Peyer's patch (tissue), 4 donors: ENCODE measurements around the gene HELZ.

Source experiments
- CTCF ChIP-seq, 6 experiments: fragments of 450-650 bp in 4 of 6; fragments of 200-600 bp in 2 of 6; sonication (generic) in 1 of 6; IDR thresholded peaks; one replicate each; pipeline ENCODE4 v1.5.1; 2017 to 2019; ENCODE audit warnings: antibody characterized with exemption in 6 of 6, mild to moderate bottlenecking in 3 of 6, moderate library complexity in 1 of 6
- POLR2A ChIP-seq, 2 donors: fragments of 450-650 bp; IDR thresholded peaks; one replicate each; pipeline ENCODE4 v1.5.1; 2017; ENCODE audit warnings: antibody characterized with exemption in 2 of 2, mild to moderate bottlenecking in 2 of 2, moderate library complexity in 2 of 2

DNA sequence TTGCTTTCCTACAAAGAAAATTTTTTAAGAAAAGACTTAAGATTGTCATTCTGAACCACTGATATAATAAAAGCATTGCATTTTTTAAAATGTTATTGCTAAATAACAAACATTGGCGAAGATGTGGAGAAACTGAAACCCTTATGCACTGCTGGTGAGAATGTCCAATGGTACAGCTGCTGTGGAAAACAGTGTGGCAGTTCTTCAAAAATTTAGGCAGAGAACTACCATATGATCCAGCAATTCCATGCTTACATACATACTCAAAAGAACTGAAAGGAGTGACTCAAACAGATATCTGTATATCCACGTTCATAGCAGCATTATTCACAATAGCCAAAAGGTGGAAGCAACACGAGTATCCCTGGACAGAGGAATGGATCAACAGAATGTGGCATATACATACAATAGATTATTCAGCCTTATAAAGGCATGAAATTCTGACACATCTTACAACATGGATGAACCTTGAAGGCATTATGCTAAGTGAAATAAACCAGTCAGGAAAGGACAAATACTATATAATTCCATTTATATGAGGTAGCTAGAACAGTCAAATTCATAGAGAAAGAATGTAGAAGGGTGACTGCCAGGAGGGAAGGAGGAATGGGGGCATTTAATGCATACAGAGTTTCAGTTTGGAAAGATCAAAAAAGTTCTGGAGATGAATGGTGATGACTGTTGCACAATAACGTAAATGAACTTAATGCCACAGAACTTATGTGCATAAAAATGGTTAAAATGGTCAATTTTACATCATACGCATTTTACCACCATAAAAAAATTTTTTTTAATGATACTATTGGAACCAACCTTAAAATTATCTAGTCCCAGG lies 108.6 kb downstream of the HELZ start:
- TF ChIP-seq CTCF (IDR thresholded peaks at IDR 0.05) (no peak), POLR2A (IDR thresholded peaks at IDR 0.05) (no peak)
